ENCODE data around the gene PTGES3. TPM values are rescaled to one million over a fixed set of nuclear protein-coding genes. Genes with fewer than 3 reads are reported as not detected.

The PTGES3 gene
- total and polyA plus RNA-seq, 2 of the 8 experiments (the other 6 are each of a cell fraction or from before 2014, with no cell fraction given) = 111 to 464 TPM

DNA sequence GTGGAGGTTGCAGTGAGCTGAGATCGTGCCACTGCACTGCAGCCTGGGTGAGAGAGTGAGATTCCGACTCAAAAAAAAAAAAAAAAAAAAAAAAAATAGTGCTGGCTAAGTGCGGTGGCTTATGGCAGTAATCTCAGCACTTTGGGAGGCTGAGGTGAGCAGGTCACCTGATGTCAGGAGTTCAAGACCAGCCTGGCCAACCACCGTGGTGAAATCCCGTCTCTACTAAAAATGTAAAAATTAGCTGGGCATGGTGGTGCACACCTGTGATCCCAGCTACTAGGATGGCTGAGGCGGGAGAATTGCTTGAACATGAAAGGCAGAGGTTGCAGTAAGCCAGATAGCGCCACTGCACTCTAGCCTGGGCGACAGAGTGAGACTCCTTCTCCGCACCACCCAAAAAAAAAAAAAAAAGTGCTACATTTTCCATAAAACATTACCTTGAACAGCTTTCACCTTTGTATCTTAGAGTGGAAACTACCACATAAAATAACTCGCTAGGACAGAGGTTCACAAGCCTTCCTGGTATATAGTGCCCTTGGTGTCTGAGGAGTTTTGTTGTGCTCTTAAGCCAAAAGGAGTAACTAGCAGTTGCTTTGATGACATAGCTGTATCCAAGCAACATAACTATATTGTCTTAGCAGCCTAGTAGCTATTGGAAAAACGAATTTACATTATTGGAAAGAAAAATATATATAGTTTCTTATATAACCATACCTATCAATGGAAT, 11.1 kb downstream of the PTGES3 start:
- no peak overlapping the region for H2BK120ac ChIP-seq (replicated peaks; ENCODE audit: low read depth, low read length)

More for the DNA sequence above, 11.1 kb downstream of the PTGES3 start:
- DNase-seq (ENCODE audit: low read depth in 1 of 2, low spot score in 2 of 2) (no peak), FAIRE-seq (no peak)
- H2BK15ac ChIP-seq (ENCODE audit: low read length) = no peak overlapping the region
- ChIA-PET CTCF (ENCODE audit: partially characterized antibody) (interaction anchor here (0.6 to 1.9 kb wide), 3 partner anchors 28 to 330 kb away, joined by 5 to 7 read pairs (median 6); no protein-coding TSS in a partner anchor), POLR2A (ENCODE audit: partially characterized antibody) (interaction anchor here (0.6 to 52.4 kb wide), 9 partner anchors 7 to 60 kb away, joined by 3 to 1406 read pairs (median 8); partner anchors contain the start of genes ATP5F1B, NACA, PRIM1 and PTGES3)
- H3K79me2 ChIP-seq (ENCODE audit: control insufficient read depth in 1 of 2, insufficient read depth in 2 of 2, low read length in 2 of 2) = peaks cover 56 to 95% of the 10 kb centered on the region in 2 experiments
- no peak overlapping the region for H2BK5ac ChIP-seq (ENCODE audit: low read depth, low read length)
- H3K18ac ChIP-seq (ENCODE audit: extremely low read depth, low read length) = no peak overlapping the region
- no peak overlapping the region for H3K14ac ChIP-seq (ENCODE audit: insufficient read length)
- H3K27me3 ChIP-seq (replicated peaks in 1 of 4; ENCODE audit: control insufficient read depth in 3 of 4, extremely low read depth in 1 of 4, insufficient read depth in 3 of 4, low read length in 3 of 4) = no peaks in the 10 kb centered on the region
- no peak overlapping the region for H3K9ac ChIP-seq (replicated peaks in 1 of 4; ENCODE audit: extremely low read depth in 1 of 4, low read depth in 3 of 4, low read length in 3 of 4)
- H4K5ac ChIP-seq (ENCODE audit: insufficient read length, low read depth, low read length) = no peak overlapping the region
- H2BK12ac ChIP-seq (ENCODE audit: low read depth, low read length) = no peak overlapping the region
- no peak overlapping the region for H3K56ac ChIP-seq (replicated peaks; ENCODE audit: insufficient read length, low read depth, low read length)
- H4K8ac ChIP-seq (ENCODE audit: extremely low read depth, insufficient read depth, low read length) = no peak overlapping the region
- no peak overlapping the region for H2BK20ac ChIP-seq (ENCODE audit: low read length)
- H2AK5ac ChIP-seq (ENCODE audit: low read depth, low read length) = no peak overlapping the region
- WGBS, 2 experiments (ENCODE audit: extremely low coverage in 1 of 2, insufficient coverage in 1 of 2, insufficient read length in 1 of 2, insufficient replicate concordance in 2 of 2, low coverage in 1 of 2, low lambda C conversion rate in 2 of 2, missing lambda C conversion rate in 1 of 2) = 83% methylated on average over 11 of the region's 11 CpGs; no CpG with 5 or more reads in 1 of the 2 experiments
- H3K79me1 ChIP-seq (ENCODE audit: low read depth, low read length) = peaks cover 5% of the 10 kb centered on the region; the same call in 1 of the 2 replicates
- no peak overlapping the region for H3K4me3 ChIP-seq (ENCODE audit: extremely low read depth in 1 of 4, insufficient read depth in 2 of 4, low read depth in 3 of 4, low read length in 4 of 4)
- no peaks in the 10 kb centered on the region for H3K23me2 ChIP-seq (ENCODE audit: low read depth, low read length)
- H4K20me1 ChIP-seq (replicated peaks in 1 of 2; ENCODE audit: control insufficient read depth in 1 of 2, insufficient read depth in 2 of 2, low read length in 2 of 2) = peaks cover 24 to 29% of the 10 kb centered on the region in 2 experiments
- H2AFZ ChIP-seq (ENCODE audit: low read length) = no peak overlapping the region
- H3K4me2 ChIP-seq (ENCODE audit: insufficient read depth in 1 of 2, low read depth in 2 of 2, low read length in 2 of 2) = no peak overlapping the region
- H3K27ac ChIP-seq (ENCODE audit: low read depth, low read length) = no peak overlapping the region
- TF ChIP-seq EGR1 (IDR thresholded peaks at IDR 0.05; ENCODE audit: borderline replicate concordance, low read depth, low read length) = no peak
- no peak for TF ChIP-seq TAF1 (IDR thresholded peaks at IDR 0.05; ENCODE audit: low read depth, low read length)
- no peak for TF ChIP-seq YY1 (IDR thresholded peaks at IDR 0.05; ENCODE audit: low read depth, low read length)
- no peak for TF ChIP-seq GTF2F1 (IDR thresholded peaks at IDR 0.05; ENCODE audit: borderline replicate concordance, low read depth, low read length)
- TF ChIP-seq SIN3A (conservative IDR thresholded peaks at IDR 0.05 in 1 of 2, IDR thresholded peaks at IDR 0.05 in 1 of 2; ENCODE audit: low read depth in 1 of 2, low read length in 2 of 2) = no peak
- TF ChIP-seq CHD1 (IDR thresholded peaks at IDR 0.05; ENCODE audit: low read depth, low read length) = no peak
- no peak for TF ChIP-seq TAF7 (optimal IDR thresholded peaks at IDR 0.05; ENCODE audit: borderline replicate concordance, low read depth, low read length)
- TF ChIP-seq, protein P1, sequence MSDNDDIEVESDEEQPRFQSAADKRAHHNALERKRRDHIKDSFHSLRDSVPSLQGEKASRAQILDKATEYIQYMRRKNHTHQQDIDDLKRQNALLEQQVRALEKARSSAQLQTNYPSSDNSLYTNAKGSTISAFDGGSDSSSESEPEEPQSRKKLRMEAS (IDR thresholded peaks at IDR 0.05) = no peak
- TF ChIP-seq BCL11A (IDR thresholded peaks at IDR 0.05; ENCODE audit: low read depth in 2 of 2, low read length in 2 of 2) = no peak
- TF ChIP-seq SP2 (IDR thresholded peaks at IDR 0.05; ENCODE audit: low read length) = no peak
- no peak for TF ChIP-seq TEAD4 (IDR thresholded peaks at IDR 0.05; ENCODE audit: low read depth, low read length)
- no peak for TF ChIP-seq JUND (IDR thresholded peaks at IDR 0.05; ENCODE audit: low read length)
- no peaks in the 10 kb centered on the region for H3K9me3 ChIP-seq (ENCODE audit: insufficient read depth in 2 of 2, low read depth in 1 of 2, low read length in 1 of 2)
- peaks cover 4 to 38% (median 7%) of the 10 kb centered on the region in 4 experiments; a peak in 5 of 8 replicates for H3K36me3 ChIP-seq (ENCODE audit: control insufficient read depth in 2 of 4, insufficient read depth in 4 of 4, low read length in 3 of 4)
- no peaks in the 10 kb centered on the region; a peak in 1 of 7 replicates for H3K4me1 ChIP-seq (replicated peaks in 1 of 4; ENCODE audit: control insufficient read depth in 3 of 4, insufficient read depth in 4 of 4, low read length in 3 of 4)
- no peak overlapping the region for H3K4ac ChIP-seq (replicated peaks; ENCODE audit: insufficient read length, low read depth, low read length)
- no peak overlapping the region for H3K23ac ChIP-seq (ENCODE audit: insufficient read length)
- no peak overlapping the region for H4K91ac ChIP-seq (replicated peaks; ENCODE audit: insufficient read length, low read length)
